Stimulated activated naive B cell treated with anti-CD40 and anti-IgM and Interleukin-4, amounts not matched to agents 10 μg/mL and 1 μg/mL and 100 μg/mL, for 72 hours (primary cell): ENCODE data around the gene PDK1.

Experiments
- ATAC-seq, 2 donors: fragments of 150-1000 bp; cut with Tn5 transposase; replicated peaks; 2 replicates each; pipeline ENCODE4 v1.10.0; 2021; ENCODE audit warnings: moderate library complexity in 1 of 2
- DNase-seq: peaks from one replicate; pipeline ENCODE4 v3.0.0; 2021
- H3K27ac Mint-ChIP-seq: one replicate; pipeline ENCODE4 v1.8.0; 2022; ENCODE audit warnings: mild to moderate bottlenecking, mixed read lengths
- H3K27me3 Mint-ChIP-seq, 2 donors: one replicate each; pipeline ENCODE4 v1.8.0; 2022; ENCODE audit warnings: mixed read lengths in 2 of 2
- H3K36me3 Mint-ChIP-seq, 2 donors: one replicate each; pipeline ENCODE4 v1.8.0; 2022; ENCODE audit warnings: mixed read lengths in 2 of 2, mild to moderate bottlenecking in 1 of 2
- H3K4me1 Mint-ChIP-seq, 2 donors: one replicate each; pipeline ENCODE4 v1.8.0; 2022; ENCODE audit warnings: mixed read lengths in 2 of 2, mild to moderate bottlenecking in 1 of 2
- H3K4me3 Mint-ChIP-seq, 2 donors: one replicate each; pipeline ENCODE4 v1.8.0; 2022; ENCODE audit warnings: mild to moderate bottlenecking in 2 of 2, mixed read lengths in 2 of 2, moderate library complexity in 1 of 2
- H3K9me3 Mint-ChIP-seq, 2 donors: one replicate each; pipeline ENCODE4 v1.8.0; 2022; ENCODE audit warnings: mixed read lengths in 2 of 2, mild to moderate bottlenecking in 1 of 2

The PDK1 gene

GRCh38 chr2:172596776-172597175, 40.9 kb downstream of the PDK1 start:
- no peak overlapping the region for H3K4me3 Mint-ChIP-seq
- DNase-seq = no peak
- peaks cover 7 to 24% of the 10 kb centered on the region in 2 donors for H3K36me3 Mint-ChIP-seq
- H3K9me3 Mint-ChIP-seq = no peaks in the 10 kb centered on the region
- H3K27ac Mint-ChIP-seq = no peak overlapping the region
- no peaks in the 10 kb centered on the region for H3K4me1 Mint-ChIP-seq
- H3K27me3 Mint-ChIP-seq = no peaks in the 10 kb centered on the region
- no peak for ATAC-seq

DNA sequence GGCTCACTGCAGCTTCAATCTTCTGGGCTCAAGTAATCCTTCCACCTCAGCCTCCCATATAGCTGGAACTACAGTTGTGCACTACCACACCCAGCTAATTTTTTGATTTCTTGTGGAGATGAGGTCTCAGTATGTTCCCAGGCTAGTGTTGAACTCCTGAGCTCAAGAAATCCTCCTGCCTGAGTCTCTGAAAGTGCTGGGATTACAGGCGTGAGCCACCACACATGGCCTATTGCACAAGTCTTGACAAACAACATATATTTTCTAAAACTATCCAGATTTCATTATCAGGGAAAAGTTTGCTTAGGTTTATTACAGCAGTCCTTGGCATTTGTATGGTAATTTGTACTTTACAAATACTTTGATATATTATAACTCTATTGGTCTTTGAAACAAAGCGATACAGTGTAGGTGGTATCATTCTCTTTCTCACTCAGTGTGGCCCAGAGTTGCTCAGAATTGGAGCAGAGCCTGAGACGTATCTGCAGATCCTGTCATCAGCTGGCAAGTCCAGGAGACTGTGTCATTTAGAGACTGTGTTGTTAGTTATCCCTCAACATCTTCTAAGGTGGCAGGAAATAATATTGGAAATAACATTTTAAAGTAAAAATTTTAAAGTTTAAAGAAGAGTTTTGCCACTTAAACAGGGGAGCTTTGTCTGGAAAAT, 41.4 kb downstream of the PDK1 start:
- no peak overlapping the region for H3K27ac Mint-ChIP-seq
- H3K36me3 Mint-ChIP-seq = peaks cover 6 to 23% of the 10 kb centered on the region in 2 donors

DNA sequence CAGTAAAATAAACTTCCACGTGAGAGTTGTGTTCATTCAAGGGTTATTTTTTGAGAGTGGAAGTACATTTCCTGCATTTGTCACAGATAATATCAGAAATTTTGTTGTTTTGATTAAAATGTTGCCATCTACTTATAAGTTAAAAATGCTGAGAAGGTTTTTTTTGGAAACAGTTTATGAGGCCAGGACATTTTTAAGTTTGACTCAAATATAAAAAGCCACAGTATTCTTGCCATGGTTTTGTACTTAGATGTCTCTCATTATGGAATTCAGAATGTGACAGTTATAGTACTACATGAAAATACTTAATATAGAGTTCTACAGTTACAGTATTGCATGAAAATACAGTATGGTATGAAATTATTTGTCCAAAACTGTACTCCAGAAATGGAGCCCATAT, 44.1 kb downstream of the PDK1 start:
- Mint-ChIP-seq H3K36me3 (peaks cover 20 to 40% of the 10 kb centered on the region in 2 donors), H3K27me3 (no peaks in the 10 kb centered on the region), H3K9me3 (no peaks in the 10 kb centered on the region), H3K27ac (no peak overlapping the region), H3K4me1 (no peaks in the 10 kb centered on the region), H3K4me3 (no peak overlapping the region)
- ATAC-seq (no peak), DNase-seq (no peak)

More for the DNA sequence above, 41.4 kb downstream of the PDK1 start:
- Mint-ChIP-seq H3K9me3 (no peaks in the 10 kb centered on the region), H3K27me3 (no peaks in the 10 kb centered on the region), H3K4me3 (no peak overlapping the region), H3K4me1 (no peaks in the 10 kb centered on the region)
- ATAC-seq = no peak
- DNase-seq = no peak

DNA sequence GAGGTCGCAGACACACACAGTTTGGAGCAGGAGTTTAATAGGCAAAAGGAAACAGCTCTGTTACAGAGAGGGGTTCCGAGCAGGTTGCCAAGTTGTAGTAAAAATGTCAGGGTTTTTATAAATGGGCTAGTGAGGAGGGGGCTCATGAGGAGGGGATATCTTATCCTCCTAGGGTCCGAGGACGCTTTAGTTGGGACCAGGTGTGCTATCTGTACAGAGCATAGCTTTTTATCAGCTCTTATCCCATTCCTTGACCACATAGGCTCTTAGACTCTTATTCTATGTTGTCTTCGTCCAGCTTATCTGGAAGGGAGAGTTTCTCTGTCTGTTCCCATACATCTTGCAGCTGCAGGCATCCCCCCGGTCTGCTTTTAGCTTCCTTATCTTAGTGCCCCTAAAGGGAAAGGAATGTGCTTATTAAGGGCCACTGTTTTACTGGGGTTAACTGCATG, 44.7 kb downstream of the PDK1 start:
- Mint-ChIP-seq H3K9me3 (no peaks in the 10 kb centered on the region), H3K4me1 (no peaks in the 10 kb centered on the region)

GRCh38 chr2:172606285-172606684, 50.4 kb downstream of the PDK1 start:
- no peak overlapping the region for H3K4me3 Mint-ChIP-seq
- H3K9me3 Mint-ChIP-seq = no peaks in the 10 kb centered on the region
- no peaks in the 10 kb centered on the region for H3K4me1 Mint-ChIP-seq
- ATAC-seq = no peak
- no peaks in the 10 kb centered on the region for H3K27me3 Mint-ChIP-seq
- peaks cover 25 to 42% of the 10 kb centered on the region in 2 donors for H3K36me3 Mint-ChIP-seq
- no peak overlapping the region for H3K27ac Mint-ChIP-seq
- no peak for DNase-seq

More for the DNA sequence above, 44.7 kb downstream of the PDK1 start:
- DNase-seq (no peak), ATAC-seq (no peak)
- Mint-ChIP-seq H3K4me3 (no peak overlapping the region), H3K27ac (no peak overlapping the region), H3K36me3 (peaks cover 21 to 42% of the 10 kb centered on the region in 2 donors), H3K27me3 (no peaks in the 10 kb centered on the region)

DNA sequence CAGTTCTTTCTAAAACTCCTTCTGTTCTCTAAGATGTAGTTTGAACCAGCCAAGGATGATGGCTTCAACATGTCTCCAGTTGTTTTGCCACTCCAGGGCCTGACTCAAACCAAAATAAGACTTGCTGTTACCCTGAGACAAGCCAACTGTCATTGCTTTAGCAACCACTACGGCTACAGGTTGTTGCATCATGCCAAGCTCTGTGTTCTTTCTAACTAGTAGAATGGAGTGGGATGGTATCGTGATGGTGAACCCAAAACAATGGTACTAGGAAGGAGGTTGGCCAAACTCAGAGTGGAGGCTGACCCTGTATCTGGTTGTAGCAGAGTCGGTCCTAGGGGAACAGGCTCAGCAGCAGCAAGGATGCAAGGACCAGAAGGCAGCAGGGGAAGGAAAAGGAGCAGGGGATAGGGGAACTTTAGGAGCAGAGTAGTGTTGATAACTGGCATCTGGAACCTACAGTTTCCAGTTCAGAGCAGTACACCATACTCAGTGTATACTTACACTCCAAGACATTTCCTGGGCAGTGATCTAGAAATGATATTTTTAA, 51.6 kb downstream of the PDK1 start:
- Mint-ChIP-seq H3K4me3 (no peak overlapping the region), H3K36me3 (peaks cover 25 to 47% of the 10 kb centered on the region in 2 donors)
- no peak for ATAC-seq

DNA sequence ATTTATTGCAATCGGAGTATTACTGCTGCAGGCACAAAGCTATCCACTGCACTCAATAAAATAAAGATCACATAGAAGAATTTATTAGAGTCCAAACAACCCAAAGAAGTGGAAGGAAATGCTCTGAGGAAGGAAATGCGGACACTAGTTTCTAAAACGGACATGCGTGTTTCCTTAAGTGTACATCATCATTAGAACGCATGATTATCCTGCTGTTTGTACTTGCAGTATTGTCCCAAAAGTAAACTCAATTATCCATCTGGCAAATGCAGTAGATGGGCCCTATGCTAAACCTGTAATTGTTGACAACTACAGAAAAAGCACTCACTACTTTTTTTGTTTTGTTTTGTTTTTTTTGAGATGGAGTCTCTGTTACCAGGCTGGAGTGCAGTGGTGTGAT, 53.6 kb downstream of the PDK1 start:
- H3K9me3 Mint-ChIP-seq = no peaks in the 10 kb centered on the region
- H3K4me3 Mint-ChIP-seq = no peak overlapping the region
- no peak overlapping the region for H3K27ac Mint-ChIP-seq
- no peak for ATAC-seq
- peaks cover 18 to 30% of the 10 kb centered on the region in 2 donors for H3K36me3 Mint-ChIP-seq
- no peaks in the 10 kb centered on the region for H3K4me1 Mint-ChIP-seq
- H3K27me3 Mint-ChIP-seq = no peaks in the 10 kb centered on the region
- DNase-seq = no peak

More for the DNA sequence above, 51.6 kb downstream of the PDK1 start:
- Mint-ChIP-seq H3K4me1 (no peaks in the 10 kb centered on the region), H3K27ac (no peak overlapping the region), H3K27me3 (no peaks in the 10 kb centered on the region), H3K9me3 (no peaks in the 10 kb centered on the region)
- DNase-seq = no peak

- no peak overlapping the region for H3K27ac Mint-ChIP-seq
- no peaks in the 10 kb centered on the region for H3K4me1 Mint-ChIP-seq
- ATAC-seq (no peak), DNase-seq (no peak)
- no peaks in the 10 kb centered on the region for H3K9me3 Mint-ChIP-seq
- H3K36me3 Mint-ChIP-seq = peaks cover 11 to 25% of the 10 kb centered on the region in 2 donors
- no peaks in the 10 kb centered on the region for H3K27me3 Mint-ChIP-seq
- H3K4me3 Mint-ChIP-seq = no peak overlapping the region
Observed at GRCh38 chr2:172612051-172612450, 56.2 kb downstream of the PDK1 start.

DNA sequence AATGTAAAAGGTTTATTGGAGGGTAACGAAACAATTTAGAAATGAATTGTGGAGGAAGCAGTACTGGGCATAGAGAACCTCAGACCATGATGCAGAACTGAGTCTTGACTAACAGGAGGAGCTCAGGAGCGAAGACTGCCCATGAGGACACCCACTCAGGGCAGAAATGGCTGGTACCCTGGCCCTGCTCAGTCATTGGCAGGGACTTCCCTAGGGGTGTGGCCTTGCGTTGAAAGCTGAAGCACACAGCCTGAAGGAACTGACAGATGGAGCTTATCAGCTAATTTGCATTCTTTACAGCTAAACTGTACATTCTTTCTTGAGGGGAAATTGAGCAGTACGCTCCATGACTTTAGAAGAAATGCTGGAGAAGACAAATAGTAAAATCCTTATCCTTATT, 57.1 kb downstream of the PDK1 start:
- ATAC-seq = no peak
- Mint-ChIP-seq H3K4me3 (no peak overlapping the region), H3K4me1 (no peaks in the 10 kb centered on the region), H3K27ac (no peak overlapping the region), H3K36me3 (peaks cover 11 to 18% of the 10 kb centered on the region in 2 donors), H3K9me3 (no peaks in the 10 kb centered on the region), H3K27me3 (no peaks in the 10 kb centered on the region)
- no peak for DNase-seq

- no peak for ATAC-seq
- no peak overlapping the region for H3K4me3 Mint-ChIP-seq
- H3K27me3 Mint-ChIP-seq = no peaks in the 10 kb centered on the region
- DNase-seq = no peak
- no peak overlapping the region for H3K27ac Mint-ChIP-seq
- H3K36me3 Mint-ChIP-seq = peaks cover 8 to 17% of the 10 kb centered on the region in 2 donors
- no peaks in the 10 kb centered on the region for H3K9me3 Mint-ChIP-seq
- no peaks in the 10 kb centered on the region for H3K4me1 Mint-ChIP-seq
Observed at GRCh38 chr2:172613615-172614231, 57.8 kb downstream of the PDK1 start.

- ATAC-seq = no peak
- H3K4me1 Mint-ChIP-seq = no peaks in the 10 kb centered on the region
- H3K27ac Mint-ChIP-seq = no peak overlapping the region
- no peaks in the 10 kb centered on the region for H3K9me3 Mint-ChIP-seq
- H3K36me3 Mint-ChIP-seq = peaks cover 8 to 20% of the 10 kb centered on the region in 2 donors
- H3K27me3 Mint-ChIP-seq = no peaks in the 10 kb centered on the region
- DNase-seq = no peak
- no peak overlapping the region for H3K4me3 Mint-ChIP-seq
Observed at GRCh38 chr2:172614932-172615331, 59.0 kb downstream of the PDK1 start.

- Mint-ChIP-seq H3K36me3 (peaks cover 6 to 20% of the 10 kb centered on the region in 2 donors), H3K4me3 (no peak overlapping the region), H3K4me1 (no peaks in the 10 kb centered on the region), H3K27me3 (no peaks in the 10 kb centered on the region), H3K9me3 (no peaks in the 10 kb centered on the region), H3K27ac (no peak overlapping the region)
- no peak for ATAC-seq
- no peak for DNase-seq
Observed at GRCh38 chr2:172615727-172616261, 59.9 kb downstream of the PDK1 start.

- Mint-ChIP-seq H3K27ac (no peak overlapping the region), H3K4me3 (no peak overlapping the region), H3K36me3 (peaks cover 6 to 13% of the 10 kb centered on the region in 2 donors), H3K27me3 (no peaks in the 10 kb centered on the region), H3K4me1 (no peaks in the 10 kb centered on the region), H3K9me3 (no peaks in the 10 kb centered on the region)
- ATAC-seq (no peak), DNase-seq (no peak)
Observed at GRCh38 chr2:172617115-172617514, 61.2 kb downstream of the PDK1 start.

- Mint-ChIP-seq H3K9me3 (no peaks in the 10 kb centered on the region), H3K4me1 (no peaks in the 10 kb centered on the region), H3K27me3 (no peaks in the 10 kb centered on the region), H3K36me3 (peaks cover 10 to 23% of the 10 kb centered on the region in 2 donors), H3K27ac (no peak overlapping the region), H3K4me3 (no peak overlapping the region)
- ATAC-seq (no peak), DNase-seq (no peak)
Observed at GRCh38 chr2:172623249-172623965, 67.5 kb downstream of the PDK1 start.
